Tibial nerve (tissue), 4 donors: ENCODE measurements around the gene SETD7. TPM values are rescaled to one million over a fixed set of nuclear protein-coding genes. Genes with fewer than 3 reads are reported as not detected.

ENCODE experiments used
- DNase-seq, 2 donors: peaks; one replicate each; pipeline ENCODE4 v3.0.0-alpha.2; 2019; ENCODE audit warnings: low spot score in 2 of 2
- H3K27ac ChIP-seq, 4 donors: fragments of 200-600 bp; sonication (generic) in 3 of 4; one replicate each; pipeline ENCODE4 v1.5.1; 2017 to 2019; ENCODE audit warnings: mild to moderate bottlenecking in 1 of 4
- H3K27me3 ChIP-seq, 2 donors: fragments of 200-600 bp; sonication (generic) in 1 of 2; one replicate each; pipeline versions ENCODE4 v1.5.1 to v1.6.0; 2017 to 2019
- H3K36me3 ChIP-seq, 3 donors: fragments of 200-600 bp; sonication (generic); one replicate each; pipeline ENCODE4 v1.5.1; 2018 to 2019
- H3K4me1 ChIP-seq, 4 donors: fragments of 200-600 bp; sonication (generic) in 3 of 4; one replicate each; pipeline ENCODE4 v1.5.1; 2017 to 2019
- H3K4me3 ChIP-seq, 4 donors: fragments of 200-600 bp; sonication (generic) in 3 of 4; one replicate each; pipeline ENCODE4 v1.5.1; 2017 to 2019; ENCODE audit warnings: mild to moderate bottlenecking in 1 of 4, moderate library complexity in 1 of 4
- H3K9me3 ChIP-seq, 4 donors: fragments of 200-600 bp; sonication (generic) in 3 of 4; one replicate each; pipeline ENCODE4 v1.5.1; 2017 to 2019
- CTCF ChIP-seq, 5 experiments: fragments of 200-600 bp in 3 of 5; fragments of 450-650 bp in 2 of 5; sonication (generic) in 3 of 5; IDR thresholded peaks; one replicate each; pipeline ENCODE4 v1.5.1; 2016 to 2019; ENCODE audit warnings: antibody characterized with exemption in 5 of 5, mild to moderate bottlenecking in 3 of 5, moderate library complexity in 2 of 5
- EP300 ChIP-seq, 2 donors: sonication (generic); formaldehyde crosslinking; IDR thresholded peaks; one replicate each; pipeline ENCODE4 v1.6.1; 2017; ENCODE audit warnings: antibody characterized with exemption in 2 of 2, mild to moderate bottlenecking in 1 of 2
- POLR2A ChIP-seq, 2 donors: fragments of 450-650 bp; IDR thresholded peaks; one replicate each; pipeline ENCODE4 v1.6.1; 2017; ENCODE audit warnings: antibody characterized with exemption in 2 of 2, mild to moderate bottlenecking in 2 of 2, moderate library complexity in 2 of 2
- WGBS, 2 donors: methylation state at CpG; one replicate each; pipeline ENCODE4 v1.1.5; 2018; 5-methylcytosine and 5-hydroxymethylcytosine counted together
- total RNA-seq, 4 donors: library from RNA; depleted of rRNA; stranded (reverse); fragments of >200 nt; gene quantifications; one replicate each; pipeline ENCODE4 v1.1.0, GENCODE V29; 2016

SETD7 gene
- total RNA-seq, 4 donors from 2014 or later, result 49.2 to 81.4 (median 65.7) TPM

- H3K27me3 ChIP-seq, result no peaks in the 10 kb centered on the region
- no peak for TF ChIP-seq CTCF (IDR thresholded peaks at IDR 0.05)
- no peak for TF ChIP-seq EP300 (IDR thresholded peaks at IDR 0.05)
- H3K27ac ChIP-seq, result peak overlapping the region in 1 of 4 donors; percentile 38
- peaks cover 0 to 27% (median 2%) of the 10 kb centered on the region in 4 donors for H3K4me1 ChIP-seq
- H3K9me3 ChIP-seq, result no peaks in the 10 kb centered on the region
- WGBS, 2 donors, result 67 to 72% methylated on average over 4 of the region's 4 CpGs
- peaks cover 0 to 94% (median 0%) of the 10 kb centered on the region in 3 donors for H3K36me3 ChIP-seq
- no peak overlapping the region for H3K4me3 ChIP-seq
- DNase-seq, result no peak
Measured at GRCh38 chr4:139524062-139524631, 31.9 kb downstream of the SETD7 start.

- Histone ChIP-seq H3K36me3 (peaks cover 0 to 94% (median 0%) of the 10 kb centered on the region in 3 donors), H3K27me3 (no peaks in the 10 kb centered on the region), H3K4me3 (no peak overlapping the region), H3K4me1 (peaks cover 0 to 20% (median 2%) of the 10 kb centered on the region in 4 donors), H3K27ac (no peak overlapping the region), H3K9me3 (no peaks in the 10 kb centered on the region)
- DNase-seq, result no peak
- no peak for TF ChIP-seq EP300 (IDR thresholded peaks at IDR 0.05)
- no peak for TF ChIP-seq CTCF (IDR thresholded peaks at IDR 0.05)
- no peak for TF ChIP-seq POLR2A (IDR thresholded peaks at IDR 0.05)
- 81 to 85% methylated on average over 1 of the region's 1 CpG for WGBS, 2 donors
Measured at GRCh38 chr4:139523076-139523475, 32.9 kb downstream of the SETD7 start.

GRCh38 chr4:139522457-139522856, 33.6 kb downstream of the SETD7 start:
- H3K27me3 ChIP-seq, result no peaks in the 10 kb centered on the region
- H3K4me3 ChIP-seq, result no peak overlapping the region
- H3K4me1 ChIP-seq, result peaks cover 0 to 20% (median 2%) of the 10 kb centered on the region in 4 donors
- TF ChIP-seq POLR2A (IDR thresholded peaks at IDR 0.05) (no peak), EP300 (IDR thresholded peaks at IDR 0.05) (no peak), CTCF (IDR thresholded peaks at IDR 0.05) (no peak)
- H3K9me3 ChIP-seq, result no peaks in the 10 kb centered on the region
- DNase-seq, result no peak
- WGBS, 2 donors, result 71 to 72% methylated on average over 4 of the region's 4 CpGs
- peaks cover 0 to 94% (median 6%) of the 10 kb centered on the region in 3 donors for H3K36me3 ChIP-seq
- H3K27ac ChIP-seq, result peak overlapping the region in 1 of 4 donors; percentile 8

GRCh38 chr4:139521754-139522401, 34.1 kb downstream of the SETD7 start:
- DNase-seq, result no peak
- Histone ChIP-seq H3K9me3 (no peaks in the 10 kb centered on the region), H3K4me1 (peaks cover 0 to 20% (median 2%) of the 10 kb centered on the region in 4 donors), H3K27me3 (no peaks in the 10 kb centered on the region), H3K27ac (peak overlapping the region in 2 of 4 donors; percentile 8 to 23), H3K4me3 (no peak overlapping the region), H3K36me3 (peaks cover 0 to 94% (median 7%) of the 10 kb centered on the region in 3 donors)
- TF ChIP-seq EP300 (IDR thresholded peaks at IDR 0.05) (no peak), CTCF (IDR thresholded peaks at IDR 0.05) (no peak)
- 42 to 44% methylated on average over 4 of the region's 4 CpGs for WGBS, 2 donors

GRCh38 chr4:139515531-139515958, 40.5 kb downstream of the SETD7 start:
- H3K27me3 ChIP-seq, result no peaks in the 10 kb centered on the region
- H3K9me3 ChIP-seq, result no peaks in the 10 kb centered on the region
- H3K4me3 ChIP-seq, result no peak overlapping the region
- H3K36me3 ChIP-seq, result peaks cover 0 to 94% (median 7%) of the 10 kb centered on the region in 3 donors
- TF ChIP-seq CTCF (IDR thresholded peaks at IDR 0.05) (no peak), EP300 (IDR thresholded peaks at IDR 0.05) (no peak), POLR2A (IDR thresholded peaks at IDR 0.05) (no peak)
- WGBS, 2 donors, result 28 to 47% methylated on average over 4 of the region's 4 CpGs
- no peak overlapping the region for H3K27ac ChIP-seq
- peaks cover 0 to 5% (median 0%) of the 10 kb centered on the region in 4 donors for H3K4me1 ChIP-seq
- no peak for DNase-seq
